ENCODE results near the gene TSPAN7. TPM values are rescaled to one million over a fixed set of nuclear protein-coding genes. Genes with fewer than 3 reads are reported as not detected.

The TSPAN7 gene
- total and polyA plus RNA-seq, 2 donors (not counting 3 experiments of a cell fraction or from before 2014, with no cell fraction given), result 3.2 to 5.2 TPM

DNA sequence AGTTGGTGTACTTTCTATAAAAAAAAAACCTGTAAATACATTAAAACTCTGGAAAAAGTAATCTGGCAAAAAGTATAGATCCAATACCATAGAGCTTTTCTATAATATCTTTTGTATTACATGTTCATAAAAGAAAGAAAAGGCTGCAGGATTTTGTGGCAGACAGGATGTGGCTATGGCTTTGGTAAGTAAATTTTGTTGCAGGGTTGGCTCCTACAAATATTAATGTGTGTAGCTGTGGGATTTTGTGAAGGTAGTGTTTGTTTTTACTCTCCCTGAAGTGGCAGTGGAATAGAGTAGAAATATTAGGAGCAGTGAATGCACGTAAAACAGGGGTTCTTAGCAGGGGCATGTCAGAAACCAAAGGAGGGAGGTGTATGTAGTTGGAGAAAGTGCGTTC lies 84.8 kb downstream of the TSPAN7 start:
- no peak for TF ChIP-seq GATA2 (IDR thresholded peaks at IDR 0.05; ENCODE audit: insufficient read depth, insufficient read length, low read depth, low read length)
- TF ChIP-seq MYC (IDR thresholded peaks at IDR 0.05; ENCODE audit: low read depth, low read length), result no peak
- no peak for TF ChIP-seq EZH2 (IDR thresholded peaks at IDR 0.05; ENCODE audit: borderline replicate concordance, low read depth, low read length, severe bottlenecking)
- TF ChIP-seq, protein P1, sequence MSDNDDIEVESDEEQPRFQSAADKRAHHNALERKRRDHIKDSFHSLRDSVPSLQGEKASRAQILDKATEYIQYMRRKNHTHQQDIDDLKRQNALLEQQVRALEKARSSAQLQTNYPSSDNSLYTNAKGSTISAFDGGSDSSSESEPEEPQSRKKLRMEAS (IDR thresholded peaks at IDR 0.05; ENCODE audit: insufficient read depth, insufficient read length), result no peak
- TF ChIP-seq JUN (IDR thresholded peaks at IDR 0.05; ENCODE audit: borderline replicate concordance, insufficient read depth, insufficient read length, low read depth), result no peak
- TF ChIP-seq, protein P2, sequence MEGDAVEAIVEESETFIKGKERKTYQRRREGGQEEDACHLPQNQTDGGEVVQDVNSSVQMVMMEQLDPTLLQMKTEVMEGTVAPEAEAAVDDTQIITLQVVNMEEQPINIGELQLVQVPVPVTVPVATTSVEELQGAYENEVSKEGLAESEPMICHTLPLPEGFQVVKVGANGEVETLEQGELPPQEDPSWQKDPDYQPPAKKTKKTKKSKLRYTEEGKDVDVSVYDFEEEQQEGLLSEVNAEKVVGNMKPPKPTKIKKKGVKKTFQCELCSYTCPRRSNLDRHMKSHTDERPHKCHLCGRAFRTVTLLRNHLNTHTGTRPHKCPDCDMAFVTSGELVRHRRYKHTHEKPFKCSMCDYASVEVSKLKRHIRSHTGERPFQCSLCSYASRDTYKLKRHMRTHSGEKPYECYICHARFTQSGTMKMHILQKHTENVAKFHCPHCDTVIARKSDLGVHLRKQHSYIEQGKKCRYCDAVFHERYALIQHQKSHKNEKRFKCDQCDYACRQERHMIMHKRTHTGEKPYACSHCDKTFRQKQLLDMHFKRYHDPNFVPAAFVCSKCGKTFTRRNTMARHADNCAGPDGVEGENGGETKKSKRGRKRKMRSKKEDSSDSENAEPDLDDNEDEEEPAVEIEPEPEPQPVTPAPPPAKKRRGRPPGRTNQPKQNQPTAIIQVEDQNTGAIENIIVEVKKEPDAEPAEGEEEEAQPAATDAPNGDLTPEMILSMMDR (IDR thresholded peaks at IDR 0.05; ENCODE audit: extremely low read depth in 1 of 2, insufficient read depth in 1 of 2, low read depth in 1 of 2, low read length in 2 of 2), result no peak
- no peaks in the 10 kb centered on the region for H3K9me1 ChIP-seq (replicated peaks; ENCODE audit: control insufficient read depth, extremely low read depth, insufficient read depth, low read length)
- no peak overlapping the region for H3K4me3 ChIP-seq (replicated peaks in 1 of 3; ENCODE audit: insufficient read depth in 1 of 3, low read depth in 1 of 3, low read length in 3 of 3)
- ChIA-PET POLR2A (no interaction called here), CTCF (interaction anchor here (1.2 to 1.4 kb wide), 3 partner anchors 9 to 18 kb away, joined by 3 to 4 read pairs (median 4); no protein-coding TSS in a partner anchor)
- no peak for DNase-seq (ENCODE audit: low read depth, low spot score)
- intact Hi-C loops (cut with micrococcal nuclease) (no loop called here), dilution Hi-C loops (cut with MboI; ENCODE audit: extremely low pct_ligation_motif_present, low sequenced_read_pairs) (no loop called here)
- H3K79me2 ChIP-seq (ENCODE audit: control insufficient read depth, insufficient read depth, low read length), result no peaks in the 10 kb centered on the region
- H3K9me3 ChIP-seq (replicated peaks; ENCODE audit: control insufficient read depth, insufficient read depth, low read length), result no peaks in the 10 kb centered on the region
- H3K36me3 ChIP-seq (ENCODE audit: control insufficient read depth in 2 of 2, extremely low read depth in 1 of 2, insufficient read depth in 2 of 2, low read length in 2 of 2), result no peaks in the 10 kb centered on the region
- H3K4me2 ChIP-seq (ENCODE audit: insufficient read depth, low read length), result no peak overlapping the region
- no peak overlapping the region for H3K9ac ChIP-seq (replicated peaks; ENCODE audit: extremely low read depth, insufficient read depth, low read length)
- no peak overlapping the region for H2AFZ ChIP-seq (ENCODE audit: low read depth, low read length)
- BruUV-seq (replicated peaks), result no TSS peak
- no peaks in the 10 kb centered on the region for H3K27me3 ChIP-seq (ENCODE audit: control insufficient read depth in 2 of 2, insufficient read depth in 2 of 2, low read length in 2 of 2)
- no peak for FAIRE-seq
- H3K4me1 ChIP-seq (ENCODE audit: control insufficient read depth, extremely low read depth, insufficient read depth, low read length), result no peaks in the 10 kb centered on the region
- H4K20me1 ChIP-seq (replicated peaks; ENCODE audit: control insufficient read depth, extremely low read depth, insufficient read depth, low read length), result no peaks in the 10 kb centered on the region
- H3K27ac ChIP-seq (ENCODE audit: insufficient read depth, low read depth, low read length), result no peak overlapping the region
